Measurements from ENCODE around the gene PHF19.

PHF19 gene

DNA sequence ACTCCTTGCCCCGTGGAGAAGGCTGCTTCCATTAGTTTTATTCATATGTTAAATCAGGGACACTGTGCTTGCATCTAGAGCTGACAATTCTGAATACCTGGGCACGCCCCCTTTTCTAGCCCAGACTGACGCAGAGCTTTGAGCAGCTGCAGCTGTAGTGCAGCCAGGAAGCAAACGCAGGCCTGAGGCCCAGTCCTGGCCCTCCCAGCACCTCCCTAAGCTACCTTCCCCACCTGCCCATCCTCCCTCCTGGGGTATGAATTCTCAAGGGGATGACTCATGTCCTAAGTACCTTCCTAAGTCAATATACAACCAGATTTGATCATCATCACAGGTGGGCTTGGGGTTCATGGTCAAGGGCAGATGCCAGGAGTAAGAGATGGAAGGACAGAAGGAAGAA is 3.5 kb downstream of the PHF19 start:
- DNase-seq (ENCODE audit: low spot score), result no peak

DNA sequence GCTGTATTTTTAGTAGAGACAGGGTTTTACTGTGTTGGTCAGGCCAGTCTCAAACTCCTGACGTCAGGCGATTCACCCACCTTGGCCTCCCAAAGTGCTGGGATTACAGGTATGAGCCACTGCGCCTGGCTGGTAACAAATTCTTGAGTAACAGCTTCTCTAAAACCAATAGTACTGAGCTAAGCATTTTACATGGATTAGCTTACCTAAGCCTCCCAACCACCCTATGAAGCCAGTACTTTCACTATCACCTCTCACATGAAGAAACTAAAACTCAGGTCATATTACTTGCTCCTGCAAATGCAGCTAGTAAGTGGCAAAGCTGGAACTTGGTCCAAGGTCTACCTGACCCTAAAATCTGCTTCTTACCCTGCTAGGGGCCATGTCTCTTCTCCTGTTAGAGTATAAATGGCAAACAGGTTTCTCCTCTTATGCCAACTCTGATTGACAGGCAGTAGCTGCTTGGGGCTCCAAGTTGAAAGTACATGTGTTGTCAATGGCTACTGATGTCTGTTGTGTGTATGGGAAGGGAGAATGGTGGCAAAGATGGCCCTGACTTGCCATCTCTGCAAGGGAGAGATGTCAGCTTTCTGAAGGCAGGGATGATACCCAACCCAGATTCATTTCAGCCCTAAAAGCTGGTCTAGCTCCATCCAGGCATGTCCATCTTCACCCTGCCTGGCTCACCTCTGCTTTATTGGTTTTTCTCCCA is 4.0 kb downstream of the PHF19 start:
- no peak for DNase-seq (ENCODE audit: low spot score)

DNA sequence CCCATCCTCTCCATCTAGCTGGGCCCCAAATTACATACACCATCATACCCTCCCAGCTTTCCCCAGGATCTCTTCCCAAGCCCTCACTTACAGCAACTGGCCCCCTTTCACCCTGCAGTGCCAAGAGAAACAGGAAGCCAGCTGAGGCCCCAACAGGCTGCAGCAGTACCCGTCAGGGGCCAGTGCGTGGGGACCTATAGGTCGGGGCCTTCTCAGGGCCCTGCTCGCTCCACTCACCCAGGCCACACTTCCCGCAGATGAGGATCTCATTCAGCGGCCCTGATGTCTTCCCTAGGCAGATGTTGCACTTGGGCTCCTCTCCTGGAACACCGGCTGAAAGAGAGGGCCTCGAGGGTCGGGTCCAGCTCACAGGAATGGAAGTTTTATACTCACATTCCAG is 6.8 kb downstream of the PHF19 start:
- no peak for DNase-seq (ENCODE audit: low spot score)

DNA sequence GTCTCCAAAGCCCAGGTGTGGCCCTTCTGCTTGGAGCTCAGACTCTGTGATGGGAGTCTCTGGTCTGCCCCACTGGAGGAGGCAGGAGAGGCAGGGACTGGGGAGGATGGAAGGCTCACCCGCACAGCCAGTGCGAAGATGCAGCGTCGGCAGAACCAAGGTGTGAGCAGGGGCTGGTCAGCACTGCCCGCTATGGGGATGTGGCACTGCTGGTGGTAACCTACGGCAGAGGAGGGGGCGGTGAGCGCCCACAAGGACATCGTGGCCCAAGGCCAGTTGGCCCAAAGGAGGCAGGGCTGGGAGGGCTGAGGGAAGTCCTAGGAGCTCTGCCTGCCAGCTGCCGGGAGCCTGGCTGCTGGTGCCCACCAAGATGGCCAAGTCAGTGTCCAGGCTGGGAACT is 7.3 kb downstream of the PHF19 start:
- no peak for DNase-seq (ENCODE audit: low spot score)

DNA sequence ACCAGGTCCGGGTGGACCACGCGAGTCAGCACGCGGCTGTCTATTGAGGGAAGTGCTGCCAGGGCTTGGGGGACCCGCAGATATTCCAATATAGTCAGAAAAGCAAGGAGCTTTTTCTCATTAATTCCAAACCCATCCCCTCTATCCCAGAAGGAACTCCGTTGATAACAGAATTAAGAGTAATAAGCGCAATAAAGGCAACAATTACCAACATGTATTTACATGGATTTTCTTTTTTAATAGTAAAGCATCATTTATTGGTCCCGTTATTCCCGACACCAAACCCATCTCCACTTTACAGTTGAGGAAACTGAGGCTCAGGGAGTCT is 7.7 kb downstream of the PHF19 start:
- no peak for DNase-seq (ENCODE audit: low spot score)

DNA sequence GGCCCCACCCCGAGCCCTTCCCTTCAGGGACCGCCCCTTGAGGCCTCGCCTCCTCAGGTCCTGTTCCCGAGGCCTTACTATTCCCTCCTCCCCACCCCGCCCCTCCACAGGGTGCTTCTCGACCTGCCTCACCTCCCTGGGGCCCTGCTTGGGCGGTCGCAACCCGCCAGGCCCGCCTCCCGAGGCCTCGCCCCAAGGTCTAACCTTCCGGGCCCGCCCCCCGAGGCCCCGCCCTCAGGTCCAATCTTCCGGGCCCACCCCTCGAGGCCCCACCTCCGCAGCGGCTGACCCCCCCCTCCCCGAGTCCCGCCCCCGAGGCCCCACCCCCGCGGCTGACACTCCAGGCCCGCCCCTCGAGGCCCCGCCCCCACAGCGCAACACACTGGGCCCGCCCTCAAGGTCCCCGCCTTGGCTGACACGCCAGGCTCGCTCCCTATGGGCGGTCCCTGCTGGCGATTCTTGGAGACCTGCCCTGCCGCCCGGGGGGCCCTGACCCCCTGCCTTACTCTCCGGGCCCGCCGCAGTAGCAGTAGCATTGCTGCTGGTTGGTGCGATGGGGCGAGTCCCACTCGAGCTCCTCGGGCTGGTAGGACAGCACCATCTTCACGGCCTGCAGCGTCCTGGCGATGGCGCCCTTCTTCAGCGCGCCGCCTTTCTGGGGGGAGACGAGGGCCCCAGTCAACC is 8.2 kb downstream of the PHF19 start:
- DNase-seq (ENCODE audit: low spot score), result no peak

DNA sequence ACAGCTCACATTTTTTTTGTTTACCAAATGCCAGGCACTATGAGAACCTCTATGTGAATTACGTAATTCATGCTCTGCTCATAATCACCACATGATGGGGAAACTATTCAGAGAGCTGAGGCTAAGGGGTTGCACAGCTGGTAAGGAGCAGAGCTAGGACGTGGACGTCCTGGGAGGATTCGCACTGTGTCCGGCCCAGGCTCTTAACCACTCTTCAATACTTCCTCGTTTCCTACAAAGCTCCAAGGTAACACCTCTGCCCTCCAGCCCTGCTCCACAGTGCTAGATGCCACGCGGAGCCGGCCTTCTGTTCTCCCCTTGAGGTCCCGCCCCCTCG is 8.7 kb downstream of the PHF19 start:
- no peak for DNase-seq (ENCODE audit: low spot score)

DNA sequence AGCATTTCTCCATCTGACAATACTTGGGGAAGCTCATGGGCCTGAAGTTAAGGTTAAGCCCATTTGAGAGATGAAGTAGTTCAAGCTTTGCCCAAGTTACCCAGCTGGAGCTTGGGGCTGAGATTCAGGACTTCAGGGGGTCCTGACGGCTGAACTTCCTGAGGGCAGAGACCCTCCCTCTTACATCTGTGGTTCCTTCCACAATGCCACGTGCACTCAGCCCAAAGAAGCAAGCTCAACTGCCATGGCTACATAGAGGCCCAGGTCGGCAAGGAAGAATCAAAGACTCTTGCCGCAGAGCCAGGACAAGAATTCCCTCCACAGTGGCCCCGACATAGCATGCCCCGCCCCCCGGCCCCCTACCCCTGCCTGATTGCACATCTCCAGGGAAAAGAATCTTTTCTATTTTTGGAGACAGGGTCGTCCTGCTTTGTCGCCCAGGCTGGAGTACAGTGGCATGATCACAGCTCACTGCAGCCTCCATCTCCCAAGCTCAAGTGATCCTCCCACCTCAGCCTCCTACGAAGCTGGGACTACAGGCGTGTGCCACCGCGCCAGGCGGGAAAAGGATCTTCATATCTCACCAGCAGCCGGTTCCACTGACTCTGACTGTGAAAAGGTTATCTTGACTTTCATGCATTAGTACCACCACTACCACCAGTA is 9.2 kb downstream of the PHF19 start:
- DNase-seq (ENCODE audit: low spot score), result no peak

DNA sequence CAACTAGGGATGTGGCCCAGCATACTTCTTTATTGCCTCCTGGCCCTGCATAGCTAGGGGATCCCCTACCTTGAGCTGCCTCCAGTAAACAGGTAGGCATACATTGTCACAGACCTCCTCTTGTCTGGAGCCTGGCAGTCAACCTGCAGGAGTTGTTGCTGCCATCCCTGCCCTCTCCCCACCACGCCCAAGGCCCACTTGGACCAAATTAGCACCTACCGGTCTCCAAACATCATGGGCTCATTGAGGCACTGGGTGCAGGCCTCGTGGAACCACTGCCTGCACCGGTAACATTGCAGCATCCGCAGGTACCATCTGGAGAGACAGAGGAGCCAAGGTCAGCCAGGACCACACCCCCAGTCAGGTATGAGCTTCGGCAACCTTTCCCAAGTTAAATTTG is 10.3 kb downstream of the PHF19 start:
- DNase-seq (ENCODE audit: low spot score), result no peak

DNA sequence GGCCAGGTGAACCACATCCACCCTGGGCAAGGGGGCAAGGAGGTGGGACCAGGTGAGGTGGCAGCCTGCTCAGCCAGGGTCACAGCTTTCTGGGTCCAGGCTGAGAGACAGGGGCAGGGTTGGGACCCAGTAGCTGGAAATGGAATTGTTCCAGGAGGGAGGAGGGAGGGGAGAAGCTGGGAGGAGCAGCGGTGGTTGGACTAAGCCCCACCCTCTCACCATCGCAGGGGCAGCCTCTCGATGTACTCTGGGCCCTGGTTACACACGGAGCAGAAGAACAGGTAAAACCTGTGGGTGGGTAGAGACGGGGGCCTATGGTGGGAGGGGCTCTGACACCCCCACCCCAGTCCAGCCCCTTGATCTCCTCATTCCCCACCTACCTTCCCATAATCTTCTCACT is 11.2 kb downstream of the PHF19 start:
- DNase-seq (ENCODE audit: low spot score), result no peak

DNA sequence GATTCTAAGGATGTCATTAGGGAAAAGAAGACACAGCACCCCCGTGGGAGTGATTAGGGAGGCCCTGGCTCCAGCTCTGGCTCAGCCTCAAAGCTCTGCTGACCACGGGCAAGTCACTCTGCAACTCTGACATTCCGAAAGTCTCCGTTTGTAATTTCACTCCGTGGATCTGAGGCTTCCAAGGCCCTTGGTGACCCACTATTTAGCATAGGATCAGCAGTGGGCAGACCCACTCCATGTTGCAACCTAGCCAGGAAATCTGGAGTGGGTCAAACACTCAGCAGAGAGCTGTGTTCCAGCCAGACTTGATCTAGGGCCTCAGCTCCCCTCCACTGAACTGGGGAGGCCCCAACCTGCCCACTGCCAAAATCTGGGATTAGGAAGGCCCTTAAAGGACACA is 11.8 kb downstream of the PHF19 start:
- DNase-seq (ENCODE audit: low spot score), result no peak

DNA sequence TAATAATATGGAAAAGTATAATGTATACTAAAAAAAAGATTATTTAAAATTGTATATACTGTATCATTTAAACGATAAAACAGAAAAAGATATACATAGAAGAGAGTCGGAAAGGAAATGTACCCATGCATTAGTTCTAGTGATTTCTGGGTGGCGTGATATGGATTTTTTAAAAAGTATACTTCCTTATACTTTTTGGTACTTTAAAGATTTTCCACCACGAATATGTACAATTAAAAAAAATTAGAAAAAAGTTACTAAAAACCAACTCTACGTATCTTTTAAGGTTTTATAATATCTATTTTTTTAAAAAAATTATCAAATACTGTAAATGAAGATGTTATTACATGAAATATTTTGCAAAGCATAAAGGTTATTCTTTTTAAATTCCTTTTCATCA is 12.3 kb downstream of the PHF19 start:
- DNase-seq (ENCODE audit: low spot score), result no peak

DNA sequence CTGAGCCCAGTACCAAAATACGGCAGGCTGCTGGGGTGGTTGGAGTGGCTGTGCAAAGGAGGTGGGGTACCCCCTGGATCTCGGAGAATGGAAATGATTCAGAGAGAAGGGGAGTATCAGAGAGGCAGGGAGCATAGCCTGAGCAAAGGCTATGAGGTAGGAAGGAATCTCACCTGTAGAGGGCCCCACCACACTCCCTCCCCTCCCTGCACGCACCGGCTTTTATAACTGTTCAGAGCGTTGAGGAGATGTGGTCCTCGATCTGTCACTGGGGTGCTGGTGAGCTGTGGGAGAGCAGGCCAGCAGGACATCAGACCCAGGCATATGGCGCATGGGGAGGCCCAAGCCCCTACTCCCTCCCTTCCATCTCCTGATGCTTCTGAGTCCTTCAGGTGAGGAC is 13.2 kb downstream of the PHF19 start:
- DNase-seq (ENCODE audit: low spot score), result no peak

DNA sequence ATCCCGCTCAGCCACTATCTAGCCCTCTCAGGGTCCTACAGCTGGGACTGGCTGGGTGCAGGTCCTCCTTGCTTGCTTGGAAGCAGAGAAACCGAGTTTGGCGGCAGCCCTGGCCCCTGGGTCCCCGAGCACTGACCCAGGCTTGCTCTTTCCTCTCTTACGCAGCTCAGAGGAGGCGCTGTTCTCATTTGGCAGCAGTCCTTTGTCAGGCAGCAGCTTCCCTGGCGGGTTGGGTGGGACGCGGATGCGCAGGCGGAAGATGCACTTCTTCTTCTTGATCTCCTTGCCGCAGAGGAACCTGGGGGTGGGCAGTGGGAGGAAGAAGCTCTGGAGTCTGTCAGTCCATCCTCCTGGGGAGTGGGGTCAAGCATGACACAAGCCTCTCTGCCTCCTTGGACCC is 14.5 kb downstream of the PHF19 start:
- no peak for DNase-seq (ENCODE audit: low spot score)

DNA sequence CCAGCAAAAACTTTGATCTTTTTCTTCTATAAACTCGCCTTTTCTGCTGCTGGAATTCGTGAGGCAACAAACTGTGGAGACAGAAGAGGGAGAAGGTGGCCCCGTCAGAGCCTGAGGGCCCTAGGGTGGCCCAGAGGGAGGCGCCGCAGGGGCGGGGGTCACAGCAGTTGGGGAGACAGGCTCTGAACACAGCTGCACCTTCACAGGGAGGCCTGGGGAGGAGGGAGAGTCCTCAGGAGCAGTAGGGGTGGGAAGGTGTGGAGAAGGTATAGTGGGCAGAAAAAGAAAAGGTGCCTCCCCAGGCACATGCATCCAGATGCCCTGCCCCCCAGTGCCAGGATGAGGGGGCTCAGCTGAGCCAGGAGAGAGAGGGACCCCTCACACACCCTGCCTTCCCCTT is 15.1 kb downstream of the PHF19 start:
- no peak for DNase-seq (ENCODE audit: low spot score)

DNA sequence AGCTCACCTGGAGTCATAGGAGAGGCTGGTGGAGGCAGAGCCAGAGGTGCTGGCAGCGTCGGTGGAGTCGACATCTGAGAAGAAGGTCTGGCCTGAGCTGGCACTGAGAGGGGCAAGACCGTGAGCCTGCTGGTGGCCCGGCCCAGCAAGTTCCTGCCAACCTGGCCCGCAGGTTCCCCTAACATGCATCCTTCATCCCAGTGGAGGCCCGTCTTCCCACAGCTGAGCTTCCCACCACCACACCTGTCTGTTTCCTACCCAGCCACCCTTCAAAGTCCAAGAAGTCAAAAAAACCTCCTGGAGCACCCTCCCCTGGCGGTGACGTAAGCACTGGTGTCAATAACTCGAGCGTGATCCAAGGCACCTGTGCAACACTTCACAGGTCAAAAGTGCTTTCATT is 16.9 kb downstream of the PHF19 start:
- no peak for DNase-seq (ENCODE audit: low spot score)

DNA sequence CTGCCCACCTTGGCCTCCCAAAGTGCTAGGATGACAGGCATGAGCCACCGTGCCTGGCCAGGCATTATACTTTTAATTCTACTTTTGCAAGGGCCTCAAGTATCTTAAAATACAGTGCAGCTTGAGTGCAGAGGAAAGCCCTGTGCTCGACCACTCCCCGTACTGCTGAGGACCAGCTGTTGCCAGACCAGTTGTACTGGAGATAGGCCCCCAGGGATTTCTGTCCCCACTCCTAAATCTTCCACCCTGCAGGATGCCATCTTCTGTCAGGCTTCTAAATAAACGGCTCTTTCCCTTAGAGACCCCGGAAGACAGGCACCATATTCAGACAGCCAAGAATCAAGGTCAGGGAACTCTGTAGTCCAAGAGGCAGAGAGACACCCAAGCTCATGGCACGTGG is 17.6 kb downstream of the PHF19 start:
- DNase-seq (ENCODE audit: low spot score), result no peak

DNA sequence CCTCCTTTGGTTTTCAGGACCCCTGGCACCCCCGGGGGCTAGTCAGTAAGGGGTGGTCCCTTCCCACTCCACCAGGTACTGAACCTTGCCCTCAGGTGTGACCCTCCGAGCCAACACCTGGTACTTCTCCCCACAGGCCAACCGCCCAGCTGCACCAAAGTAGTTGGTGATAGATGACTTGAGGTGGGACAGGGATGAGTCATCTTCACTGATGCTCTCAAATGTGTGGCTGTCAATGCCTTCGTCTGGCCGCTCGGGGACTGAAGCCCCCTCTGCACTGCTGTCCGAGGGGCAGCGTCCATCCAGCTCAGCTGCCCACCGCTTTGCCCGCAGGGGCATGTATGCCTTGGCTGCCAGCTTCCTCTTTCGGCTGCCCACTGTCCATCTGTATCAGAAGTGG is 19.1 kb downstream of the PHF19 start:
- DNase-seq (ENCODE audit: low spot score), result no peak

DNA sequence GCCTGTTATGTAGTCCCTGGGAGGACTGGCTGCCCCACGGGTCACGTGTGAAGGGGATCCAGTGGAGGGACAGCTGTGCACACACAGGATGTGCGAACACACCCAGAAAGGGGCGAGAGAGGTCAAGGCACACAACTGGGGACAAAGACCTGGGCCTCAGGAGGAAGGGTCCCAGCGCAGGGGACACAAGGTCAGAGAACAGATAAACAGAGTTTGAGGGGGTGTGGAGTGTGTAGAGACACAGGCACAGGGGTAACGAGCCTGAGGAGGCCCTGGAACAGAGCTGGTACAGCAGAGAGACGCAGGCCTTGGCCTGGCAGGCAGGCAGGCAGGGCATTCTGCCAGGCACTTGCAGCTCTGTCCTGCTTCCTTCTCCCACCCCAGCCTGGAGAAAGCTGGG is 19.5 kb downstream of the PHF19 start:
- no peak for DNase-seq (ENCODE audit: low spot score)

DNA sequence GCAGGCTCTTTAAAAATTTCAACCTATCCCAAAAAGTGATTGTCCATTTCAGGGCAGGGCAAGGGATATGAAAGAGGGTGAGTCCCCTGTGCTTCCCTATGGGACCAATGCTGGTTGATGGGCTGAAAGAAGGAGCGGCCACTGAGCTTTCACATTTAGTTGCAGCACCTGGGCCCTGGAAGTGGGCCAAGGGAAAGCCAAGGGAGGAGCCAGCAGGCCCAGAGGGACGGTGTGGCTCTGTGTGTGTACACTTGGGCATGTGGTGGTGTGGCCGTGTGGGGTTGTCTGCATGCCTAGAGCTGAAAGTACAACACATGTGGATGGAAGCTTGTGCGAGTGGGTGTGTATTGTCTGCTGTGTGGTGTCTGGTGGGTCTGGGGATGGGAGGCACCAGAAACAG is 20.3 kb downstream of the PHF19 start:
- DNase-seq (ENCODE audit: low spot score), result no peak

DNA sequence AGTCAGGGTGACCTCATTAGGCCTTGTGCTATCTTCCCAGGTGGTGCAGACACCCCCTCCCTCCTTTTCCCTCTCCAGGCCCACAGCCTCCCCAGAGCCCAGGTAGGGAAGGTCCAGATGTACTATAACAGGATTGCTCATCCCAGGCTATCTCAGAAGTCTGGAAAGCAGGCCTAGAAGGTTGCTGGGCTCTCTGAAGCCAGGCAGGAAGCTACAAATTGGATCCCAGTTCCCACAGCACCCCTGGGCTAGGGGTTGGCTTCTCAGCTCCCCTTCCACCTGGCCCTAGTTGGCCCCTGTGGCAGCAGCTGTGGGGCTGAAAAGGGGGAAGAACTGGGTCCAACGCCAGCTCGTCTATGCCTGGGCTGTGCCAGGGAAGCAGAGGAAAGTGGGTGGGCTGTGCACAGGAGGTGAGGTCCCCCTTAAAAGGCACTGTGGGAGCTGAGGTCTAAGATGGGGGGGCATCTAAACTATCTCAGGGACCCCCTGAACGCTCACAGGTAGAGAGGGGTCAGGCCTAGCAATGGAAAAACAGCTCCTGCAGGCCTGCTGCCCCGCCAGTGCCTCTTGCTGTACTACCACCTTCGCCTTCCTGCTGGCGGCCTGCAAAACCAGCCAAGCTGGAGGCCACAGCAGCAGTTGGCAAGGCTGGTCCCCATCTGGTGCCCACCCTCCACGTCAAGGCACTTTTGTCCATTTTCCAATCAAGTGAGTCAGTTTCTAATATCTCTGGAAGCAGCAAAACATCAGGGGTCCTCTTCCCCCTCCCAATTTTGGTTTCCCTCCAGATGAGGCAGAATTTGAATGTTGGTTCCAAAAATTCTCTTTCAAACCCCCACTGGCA is 20.9 kb downstream of the PHF19 start:
- no peak for DNase-seq (ENCODE audit: low spot score)

DNA sequence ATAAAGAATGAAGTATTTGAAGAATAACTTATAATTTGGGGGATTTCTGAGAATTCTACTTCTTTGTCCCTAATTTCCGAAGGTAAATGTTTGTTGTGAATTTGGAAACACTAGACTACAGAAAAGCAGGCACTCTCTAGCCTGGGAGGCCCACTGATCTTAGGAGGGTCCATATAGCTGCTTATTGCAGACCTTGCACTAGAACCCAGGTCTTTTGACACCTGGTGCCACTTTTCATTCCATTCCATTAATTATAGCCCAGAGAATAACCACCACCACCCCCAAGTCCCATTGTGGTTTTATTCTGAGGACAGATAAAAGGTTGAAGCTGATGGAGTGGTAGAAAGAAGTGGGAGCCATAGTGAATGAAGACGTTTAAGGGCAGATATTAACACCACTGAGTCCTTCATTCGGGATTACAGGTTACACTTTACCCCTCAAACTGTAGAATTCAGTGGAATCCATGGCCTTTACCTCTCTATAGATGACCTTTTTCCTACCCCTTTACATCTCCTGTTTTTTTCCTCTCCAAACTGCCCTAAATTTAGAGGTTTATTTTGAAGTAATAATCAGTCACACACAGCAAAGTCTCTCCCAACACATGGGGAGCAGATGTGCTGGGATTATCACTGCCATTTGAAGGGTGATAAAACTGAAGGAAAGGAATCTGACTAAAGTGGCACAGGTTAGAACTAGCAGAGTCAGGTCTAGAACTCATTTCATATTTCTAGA is 22.2 kb downstream of the PHF19 start:
- DNase-seq (ENCODE audit: low spot score), result no peak
